ENCODE results near the gene VMP1. TPM values are rescaled to one million over a fixed set of nuclear protein-coding genes. Genes with fewer than 3 reads are reported as not detected.

VMP1 gene
- total and polyA plus RNA-seq, 2 of the 13 experiments (the other 11 are each of a cell fraction or from before 2014, with no cell fraction given): 186 to 271 TPM

DNA sequence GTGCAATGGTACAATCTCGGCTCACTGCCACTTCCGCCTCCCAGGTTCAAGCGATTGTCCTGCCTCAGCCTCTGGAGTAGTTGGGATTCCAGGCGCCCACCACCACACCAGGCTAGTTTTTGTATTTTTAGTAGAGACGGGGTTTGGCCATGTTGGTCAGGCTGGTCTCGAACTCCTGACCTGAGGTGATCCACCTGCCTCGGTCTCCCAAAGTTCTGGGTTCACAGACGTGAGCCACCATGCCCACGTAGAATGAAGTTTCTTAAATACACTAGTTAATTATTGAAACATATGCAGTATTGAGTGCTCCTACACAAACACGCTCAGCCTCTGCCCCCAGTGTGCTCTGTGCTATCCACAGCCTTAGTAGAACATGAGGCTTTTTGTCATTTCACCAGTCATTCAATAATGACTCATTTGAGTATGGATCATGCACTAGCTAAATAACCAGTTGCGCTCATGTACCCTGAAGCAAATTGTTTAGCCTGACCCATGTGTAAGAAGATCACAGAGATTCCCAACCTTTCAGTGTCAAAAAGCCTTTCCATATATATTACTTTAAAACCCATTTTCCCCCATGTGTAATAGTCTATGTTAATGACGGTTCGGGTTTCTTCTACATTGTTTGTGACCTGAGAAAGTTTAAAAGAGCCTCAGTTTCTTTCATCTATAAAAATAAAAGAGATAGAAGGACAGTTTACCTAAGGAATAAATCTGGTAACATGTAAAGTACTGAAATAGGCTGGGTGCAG lies 135.6 kb downstream of the VMP1 start (continued):
- TF ChIP-seq MTA3 (CRISPR knock-in tag; IDR thresholded peaks at IDR 0.05) (no peak), HNRNPK (IDR thresholded peaks at IDR 0.05; ENCODE audit: low read depth, low read length, poor library complexity, severe bottlenecking) (no peak), ZNF333 (CRISPR knock-in tag; IDR thresholded peaks at IDR 0.05; ENCODE audit: borderline replicate concordance) (no peak), ATF3 (CRISPR knock-in tag; IDR thresholded peaks at IDR 0.05) (peak; percentile 79), SUZ12 (IDR thresholded peaks at IDR 0.05; ENCODE audit: low read depth, low read length) (no peak), STAT6 (CRISPR knock-in tag; IDR thresholded peaks at IDR 0.05; ENCODE audit: borderline replicate concordance) (peak; percentile 78), JDP2 (CRISPR knock-in tag; IDR thresholded peaks at IDR 0.05; ENCODE audit: borderline replicate concordance) (no peak; the same call in 1 of the 2 replicates), KDM4B (CRISPR knock-in tag; IDR thresholded peaks at IDR 0.05) (no peak; the same call in 1 of the 2 replicates), ZNF768 (CRISPR knock-in tag; IDR thresholded peaks at IDR 0.05) (no peak), ATF5 (CRISPR knock-in tag; IDR thresholded peaks at IDR 0.05; ENCODE audit: low read depth) (no peak), EZH2 (conservative IDR thresholded peaks at IDR 0.05; ENCODE audit: low read depth, low read length) (no peak), SATB2 (CRISPR knock-in tag; IDR thresholded peaks at IDR 0.05) (no peak; the same call in 1 of the 2 replicates), ZBTB8A (CRISPR knock-in tag; IDR thresholded peaks at IDR 0.05; ENCODE audit: borderline replicate concordance, low read depth) (no peak), ZMYM4 (CRISPR knock-in tag; IDR thresholded peaks at IDR 0.05) (peak; percentile 23; the same call in 1 of the 2 replicates), MIER3 (CRISPR knock-in tag; IDR thresholded peaks at IDR 0.05; ENCODE audit: borderline replicate concordance) (peak; percentile 62; the same call in 1 of the 2 replicates), GATAD2A (CRISPR knock-in tag; IDR thresholded peaks at IDR 0.05) (peak; percentile 86), ZBTB46 (CRISPR knock-in tag; IDR thresholded peaks at IDR 0.05; ENCODE audit: borderline replicate concordance) (peak; percentile 45; the same call in 1 of the 2 replicates), MAZ (IDR thresholded peaks at IDR 0.05; ENCODE audit: borderline replicate concordance, low read depth, low read length) (no peak; the same call in 1 of the 2 replicates), MAZ (CRISPR knock-in tag; IDR thresholded peaks at IDR 0.05; ENCODE audit: low read depth) (no peak), ZSCAN25 (CRISPR knock-in tag; IDR thresholded peaks at IDR 0.05) (0 out of 2 replicates have a peak, but pooled peaks have one; percentile 22), SYNCRIP (IDR thresholded peaks at IDR 0.05; ENCODE audit: insufficient read depth, low read depth, low read length) (no peak)
- TF ChIP-seq, protein P1, sequence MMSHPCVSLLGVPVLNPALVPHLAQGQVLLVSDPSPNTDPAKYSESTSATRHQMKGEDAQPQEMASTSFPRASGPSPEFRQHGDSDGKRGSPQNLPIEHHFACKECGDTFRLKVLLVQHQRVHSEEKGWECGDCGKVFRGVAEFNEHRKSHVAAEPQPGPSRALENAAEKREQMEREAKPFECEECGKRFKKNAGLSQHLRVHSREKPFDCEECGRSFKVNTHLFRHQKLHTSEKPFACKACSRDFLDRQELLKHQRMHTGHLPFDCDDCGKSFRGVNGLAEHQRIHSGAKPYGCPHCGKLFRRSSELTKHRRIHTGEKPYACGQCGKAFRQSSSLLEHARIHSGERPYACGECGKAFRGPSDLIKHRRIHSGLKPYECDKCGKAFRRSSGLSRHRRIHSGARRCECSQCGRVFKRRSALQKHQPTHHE (CRISPR knock-in tag; IDR thresholded peaks at IDR 0.05; ENCODE audit: borderline replicate concordance): no peak
